Measurements from ENCODE around the gene RBFOX2. TPM values are rescaled to one million over a fixed set of nuclear protein-coding genes. Genes with fewer than 3 reads are reported as not detected.

RBFOX2 gene
- total RNA-seq, 1 donor from 2014 or later: 147 TPM

- Mint-ChIP-seq H3K36me3 (ENCODE audit: low read depth) (no peaks in the 10 kb centered on the region), H3K4me3 (ENCODE audit: unreplicated experiment) (no peak overlapping the region), H3K9me3 (ENCODE audit: low read depth) (no peaks in the 10 kb centered on the region), H3K27ac (ENCODE audit: unreplicated experiment) (no peak overlapping the region), H3K4me1 (ENCODE audit: low read depth) (peaks cover 32% of the 10 kb centered on the region), H3K27me3 (ENCODE audit: low read depth) (no peaks in the 10 kb centered on the region)
- DNase-seq (ENCODE audit: low spot score): no peak
- TF ChIP-seq CTCF (IDR thresholded peaks at IDR 0.05): peak; percentile 10
Observed at GRCh38 chr22:35991168-35991567, 37.5 kb downstream of the RBFOX2 start.

- peaks cover 44% of the 10 kb centered on the region for H3K4me1 Mint-ChIP-seq (ENCODE audit: low read depth)
- no peak for DNase-seq (ENCODE audit: low spot score)
- no peak overlapping the region for H3K27ac Mint-ChIP-seq (ENCODE audit: unreplicated experiment)
- no peak overlapping the region for H3K4me3 Mint-ChIP-seq (ENCODE audit: unreplicated experiment)
- H3K9me3 Mint-ChIP-seq (ENCODE audit: low read depth): no peaks in the 10 kb centered on the region
- H3K36me3 Mint-ChIP-seq (ENCODE audit: low read depth): no peaks in the 10 kb centered on the region
- H3K27me3 Mint-ChIP-seq (ENCODE audit: low read depth): no peaks in the 10 kb centered on the region
- no peak for TF ChIP-seq CTCF (IDR thresholded peaks at IDR 0.05)
Observed at GRCh38 chr22:35988030-35988429, 40.6 kb downstream of the RBFOX2 start.

GRCh38 chr22:35987487-35987886 is 41.1 kb downstream of the RBFOX2 start:
- Mint-ChIP-seq H3K36me3 (ENCODE audit: low read depth) (no peaks in the 10 kb centered on the region), H3K9me3 (ENCODE audit: low read depth) (no peaks in the 10 kb centered on the region), H3K4me3 (ENCODE audit: unreplicated experiment) (no peak overlapping the region), H3K27me3 (ENCODE audit: low read depth) (no peaks in the 10 kb centered on the region), H3K27ac (ENCODE audit: unreplicated experiment) (no peak overlapping the region), H3K4me1 (ENCODE audit: low read depth) (peaks cover 44% of the 10 kb centered on the region)
- no peak for TF ChIP-seq CTCF (IDR thresholded peaks at IDR 0.05)
- DNase-seq (ENCODE audit: low spot score): no peak

- H3K27me3 Mint-ChIP-seq (ENCODE audit: low read depth): no peaks in the 10 kb centered on the region
- H3K4me1 Mint-ChIP-seq (ENCODE audit: low read depth): peaks cover 53% of the 10 kb centered on the region
- H3K36me3 Mint-ChIP-seq (ENCODE audit: low read depth): no peaks in the 10 kb centered on the region
- no peak for TF ChIP-seq CTCF (IDR thresholded peaks at IDR 0.05)
- DNase-seq (ENCODE audit: low spot score): no peak
- H3K9me3 Mint-ChIP-seq (ENCODE audit: low read depth): no peaks in the 10 kb centered on the region
- H3K27ac Mint-ChIP-seq (ENCODE audit: unreplicated experiment): peak overlapping the region; percentile 71
- no peak overlapping the region for H3K4me3 Mint-ChIP-seq (ENCODE audit: unreplicated experiment)
Observed at GRCh38 chr22:35986088-35986487, 42.5 kb downstream of the RBFOX2 start.

- no peaks in the 10 kb centered on the region for H3K9me3 Mint-ChIP-seq (ENCODE audit: low read depth)
- no peak overlapping the region for H3K27ac Mint-ChIP-seq (ENCODE audit: unreplicated experiment)
- no peak for TF ChIP-seq CTCF (IDR thresholded peaks at IDR 0.05)
- H3K4me3 Mint-ChIP-seq (ENCODE audit: unreplicated experiment): no peak overlapping the region
- no peak for DNase-seq (ENCODE audit: low spot score)
- peaks cover 57% of the 10 kb centered on the region for H3K4me1 Mint-ChIP-seq (ENCODE audit: low read depth)
- H3K36me3 Mint-ChIP-seq (ENCODE audit: low read depth): no peaks in the 10 kb centered on the region
- H3K27me3 Mint-ChIP-seq (ENCODE audit: low read depth): no peaks in the 10 kb centered on the region
Observed at GRCh38 chr22:35985371-35985770, 43.3 kb downstream of the RBFOX2 start.

Measured in chondrocyte (in vitro differentiated cells).